Right renal pelvis (tissue), 4 donors: Measurements from ENCODE around the gene KIAA1586. TPM values are rescaled to one million over a fixed set of nuclear protein-coding genes. Genes with fewer than 3 reads are reported as not detected.
A peak's percentile ranks its signal among the peaks of the same experiment; 100 is the strongest.
"Not testable (repeated sequence)": the region's sequence is repeated elsewhere in the genome, so short reads cannot be mapped to it uniquely, and the experiment has no call there.

ENCODE experiments used
- DNase-seq, 4 donors: peaks; one replicate each; pipeline ENCODE4 v3.0.0-alpha.2; 2013; ENCODE audit warnings: low read depth in 4 of 4, low spot score in 3 of 4, missing footprints in 1 of 4
- polyA plus RNA-seq, 4 donors: library from polyadenylated mRNA; unstranded; fragments of 120-200 nt; gene quantifications; one replicate each; pipeline ENCODE4 v1.2.1, GENCODE V29; 2013; ENCODE audit not compliant: insufficient read length in 4 of 4

KIAA1586 gene, protein sequence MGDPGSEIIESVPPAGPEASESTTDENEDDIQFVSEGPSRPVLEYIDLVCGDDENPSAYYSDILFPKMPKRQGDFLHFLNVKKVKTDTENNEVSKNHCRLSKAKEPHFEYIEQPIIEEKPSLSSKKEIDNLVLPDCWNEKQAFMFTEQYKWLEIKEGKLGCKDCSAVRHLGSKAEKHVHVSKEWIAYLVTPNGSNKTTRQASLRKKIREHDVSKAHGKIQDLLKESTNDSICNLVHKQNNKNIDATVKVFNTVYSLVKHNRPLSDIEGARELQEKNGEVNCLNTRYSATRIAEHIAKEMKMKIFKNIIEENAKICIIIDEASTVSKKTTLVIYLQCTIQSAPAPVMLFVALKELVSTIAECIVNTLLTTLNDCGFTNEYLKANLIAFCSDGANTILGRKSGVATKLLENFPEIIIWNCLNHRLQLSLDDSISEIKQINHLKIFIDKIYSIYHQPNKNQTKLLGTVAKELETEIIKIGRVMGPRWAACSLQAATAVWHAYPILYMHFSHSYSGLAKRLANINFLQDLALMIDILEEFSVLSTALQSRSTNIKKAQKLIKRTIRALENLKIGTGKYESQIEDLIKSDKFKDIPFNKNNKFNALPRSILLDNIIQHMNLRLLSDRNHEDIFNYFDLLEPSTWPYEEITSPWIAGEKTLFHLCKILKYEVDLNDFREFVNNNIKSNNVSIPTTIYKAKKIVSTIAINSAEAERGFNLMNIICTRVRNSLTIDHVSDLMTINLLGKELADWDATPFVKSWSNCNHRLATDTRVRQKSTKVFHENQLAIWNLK
- 10 to 100 TPM; 20.4 to 29.0 (median 25.3) TPM for polyA plus RNA-seq

DNA sequence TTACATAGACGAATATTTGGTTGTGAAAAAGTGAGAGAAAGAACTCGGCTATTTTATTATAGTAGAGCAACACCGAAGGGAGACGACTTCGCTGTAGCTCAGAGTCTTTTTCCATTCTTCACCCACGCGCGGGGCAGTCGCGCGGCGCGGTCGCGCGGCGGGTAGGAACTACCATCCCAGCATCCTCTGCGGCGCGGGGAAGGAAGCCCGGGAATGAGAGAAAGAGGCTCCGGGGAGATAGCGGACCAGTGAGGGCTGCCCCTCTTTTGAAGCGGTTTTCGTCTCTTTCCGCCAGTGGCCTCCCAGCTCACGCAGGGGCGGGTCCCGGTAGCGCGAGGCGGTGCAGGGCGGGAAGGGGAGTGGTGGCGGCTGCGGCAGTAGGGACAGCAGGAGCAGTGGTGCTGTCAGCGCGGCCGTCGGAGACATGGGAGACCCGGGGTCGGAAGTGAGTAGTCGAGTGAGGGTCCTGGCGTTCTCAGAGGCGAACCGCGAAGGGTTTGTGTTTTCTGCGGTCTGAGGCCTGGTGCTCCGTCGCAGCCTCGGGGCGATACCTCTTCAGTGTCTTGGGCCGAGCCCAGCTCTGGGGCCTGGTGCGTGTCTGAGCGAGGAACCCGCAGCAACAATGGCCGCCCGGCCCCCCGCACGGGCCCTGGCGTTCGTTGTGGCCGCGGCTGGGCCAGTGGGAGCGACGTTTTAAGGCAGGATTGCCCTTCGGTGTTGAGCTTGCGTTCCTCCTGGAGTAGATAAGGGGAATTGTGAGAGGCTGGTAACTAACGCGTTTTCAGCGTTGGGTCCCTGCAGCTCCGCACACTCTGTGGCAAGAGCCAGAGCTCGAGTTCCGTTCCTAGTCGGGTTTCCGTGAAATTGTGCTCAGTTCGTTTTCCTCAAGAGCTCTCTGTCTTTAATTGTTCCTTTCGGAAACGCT, at the start of gene KIAA1586:
KIAA1586 (plus strand) TSS at position 362 of the 925 bp plus-strand sequence; CDS start at position 425, 63 bp downstream.
- DNase-seq, result peak; percentile 63 to 77 (median 74)

DNA sequence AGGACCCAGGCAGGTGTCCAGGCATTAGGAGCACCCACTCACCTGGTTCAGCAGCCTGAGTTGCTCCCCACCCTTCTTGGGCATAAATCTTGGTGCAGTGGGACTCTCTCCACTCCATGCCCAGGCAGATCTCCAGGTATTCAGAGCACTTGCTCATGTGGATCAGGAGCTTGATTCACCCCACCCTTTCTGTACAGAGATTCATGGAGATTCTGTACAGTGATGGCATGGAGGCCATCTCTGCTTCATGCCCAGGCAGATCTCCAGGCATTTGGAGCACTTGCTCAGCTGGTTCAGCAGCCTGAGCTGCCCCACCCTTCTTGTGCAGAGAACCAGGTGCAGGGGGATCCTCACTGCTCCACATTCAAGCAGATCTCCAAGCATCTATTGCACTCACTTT, 47.4 kb upstream of the KIAA1586 start:
- DNase-seq, result no peak

DNA sequence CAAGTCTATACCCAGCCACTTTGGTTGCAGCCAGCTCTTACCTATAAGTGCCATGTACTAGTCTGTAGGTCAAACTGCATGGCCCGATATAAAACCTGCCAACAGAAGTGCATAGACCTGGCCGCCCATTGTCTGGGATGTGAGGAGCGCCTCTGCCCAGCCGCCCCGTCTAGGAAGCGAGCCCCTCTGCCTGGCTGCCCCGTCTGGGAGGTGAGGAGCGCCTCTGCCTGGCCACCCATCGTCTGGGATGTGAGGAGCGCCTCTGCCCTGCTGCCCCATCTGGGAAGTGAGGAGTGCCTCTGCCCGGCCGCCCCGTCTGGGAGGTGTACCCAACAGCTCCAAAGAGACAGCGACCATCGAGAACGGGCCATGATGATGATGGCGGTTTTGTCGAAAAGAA, 46.7 kb upstream of the KIAA1586 start:
- not testable (repeated sequence) for DNase-seq

DNA sequence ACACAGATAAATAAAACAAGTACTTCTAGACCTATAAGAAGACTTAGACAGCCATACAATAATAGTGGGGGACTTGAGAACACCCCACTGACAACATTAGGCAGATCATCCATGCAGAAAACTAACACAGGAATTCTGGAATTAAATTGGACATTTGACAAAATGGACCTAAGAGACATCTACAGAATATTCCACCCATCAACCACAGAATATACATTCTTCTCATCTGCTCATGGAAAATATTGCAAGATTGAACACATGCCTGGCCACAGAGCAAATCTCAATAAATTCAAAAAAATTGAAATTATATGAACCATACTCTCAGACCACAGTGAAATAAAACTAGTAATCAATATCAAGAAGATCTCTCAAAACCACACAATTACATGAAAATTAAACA, 44.3 kb upstream of the KIAA1586 start:
- DNase-seq, result no peak

DNA sequence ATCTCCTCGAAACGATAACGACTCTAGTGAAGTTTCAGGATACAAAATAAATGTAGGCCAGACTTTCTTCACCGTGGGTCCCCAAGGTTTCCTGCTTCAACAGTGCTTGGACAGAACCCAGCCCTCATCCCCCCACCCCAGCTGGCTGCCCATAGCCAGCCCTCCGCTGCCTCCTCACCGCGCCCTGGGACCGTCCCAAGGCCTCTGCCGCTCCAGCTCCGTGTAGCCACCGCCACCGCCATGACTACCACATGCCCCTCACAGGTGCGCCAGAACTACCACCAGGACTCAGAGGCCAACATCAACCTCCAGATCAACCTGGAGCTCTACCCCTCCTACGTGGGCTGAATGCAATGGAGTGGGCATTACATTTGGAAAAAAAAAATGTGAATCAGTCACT, 42.2 kb upstream of the KIAA1586 start:
- no peak for DNase-seq

DNA sequence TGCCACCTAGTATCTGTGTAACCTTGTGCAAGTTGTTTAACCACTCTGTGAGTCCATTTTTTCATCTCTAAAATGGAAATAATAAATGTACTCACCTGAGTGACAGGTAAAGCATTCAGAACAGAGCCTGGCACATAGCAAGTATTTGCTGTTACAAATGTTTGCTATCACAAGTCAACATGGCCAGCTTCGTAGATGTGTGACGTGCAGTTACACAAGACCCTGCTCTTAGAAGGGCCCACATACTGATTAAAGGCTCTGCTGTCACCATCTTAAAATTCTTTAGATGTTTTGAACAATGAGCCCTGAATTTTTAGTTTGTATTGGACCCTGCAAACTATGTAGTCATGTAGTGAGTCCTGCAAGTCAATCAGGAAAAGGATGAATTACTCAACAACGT, 40.4 kb upstream of the KIAA1586 start:
- no peak for DNase-seq

DNA sequence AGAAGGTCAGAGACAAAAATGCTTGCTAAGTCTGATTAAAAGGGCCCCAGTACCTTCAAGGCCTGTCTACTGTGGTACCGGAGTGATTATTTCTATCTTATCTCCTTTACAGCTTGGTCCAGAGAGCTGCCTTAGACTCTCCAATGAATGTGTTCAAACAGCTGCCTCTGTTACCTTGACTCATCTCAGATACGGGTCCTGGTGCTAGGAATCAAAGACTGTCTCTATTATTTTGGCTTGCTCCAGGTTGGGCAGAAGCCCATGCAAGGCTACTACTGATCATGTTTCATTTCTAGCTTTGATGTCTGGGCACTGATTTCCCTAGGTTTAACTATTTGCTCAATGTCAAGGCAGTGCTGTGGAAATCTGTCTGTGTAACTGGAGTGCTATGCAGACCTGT, 38.4 kb upstream of the KIAA1586 start:
- DNase-seq, result not testable (repeated sequence)

DNA sequence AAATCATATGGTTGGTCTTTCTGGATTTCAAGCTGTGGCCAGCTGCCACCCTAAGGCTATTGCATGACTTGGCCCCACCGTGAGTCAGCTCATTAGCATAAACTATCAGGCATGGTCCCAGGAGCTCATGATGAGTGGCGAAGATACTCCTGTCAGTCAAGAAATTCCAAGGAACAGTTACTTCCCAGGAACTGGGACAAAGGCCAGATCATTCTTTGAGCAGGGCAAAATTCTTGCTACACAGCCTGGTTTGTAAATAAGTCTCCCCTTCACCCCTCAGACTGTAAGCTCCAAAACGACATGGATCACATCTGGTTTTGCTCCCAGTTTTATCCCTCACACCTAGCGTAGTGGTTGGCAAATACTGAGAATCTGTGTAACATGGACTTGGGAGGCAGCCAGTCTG, 33.0 kb upstream of the KIAA1586 start:
- DNase-seq, result no peak

DNA sequence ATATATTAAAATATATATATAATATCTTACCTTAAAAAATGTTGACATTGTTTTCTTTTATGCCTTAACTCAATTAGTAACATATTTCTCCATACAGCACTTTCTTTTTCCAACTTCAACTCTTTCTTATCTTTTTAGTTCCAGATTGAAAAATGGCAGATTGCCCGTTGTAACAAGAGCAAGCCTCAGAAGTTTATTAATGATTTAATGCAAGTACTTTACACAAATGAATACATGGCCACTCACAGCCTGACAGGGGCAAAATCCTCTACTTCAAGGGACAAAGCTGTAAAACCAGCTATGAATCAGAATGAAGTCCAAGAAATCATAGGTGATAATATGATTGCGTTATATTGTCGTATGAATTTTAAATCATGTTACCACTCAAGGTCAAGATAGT, 29.4 kb upstream of the KIAA1586 start:
- no peak for DNase-seq

DNA sequence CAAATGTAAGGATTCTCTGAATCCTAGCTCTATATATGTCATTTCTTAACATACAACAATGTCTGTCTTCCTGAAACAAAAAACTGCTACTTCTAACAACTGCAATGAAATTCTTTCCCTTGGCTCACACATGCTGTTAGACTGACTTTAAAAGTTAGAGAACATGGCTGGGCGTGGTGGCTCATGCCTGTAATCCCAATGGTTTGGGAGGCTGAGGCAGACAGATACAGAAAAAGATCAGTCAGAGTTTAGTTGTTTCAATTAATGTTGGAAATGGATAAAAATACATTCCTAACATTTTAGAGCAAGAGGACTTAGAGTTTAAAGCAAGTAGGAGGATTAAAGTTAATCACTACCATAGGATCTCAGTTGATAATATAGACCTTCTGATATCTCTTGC, 28.7 kb upstream of the KIAA1586 start:
- DNase-seq, result no peak

DNA sequence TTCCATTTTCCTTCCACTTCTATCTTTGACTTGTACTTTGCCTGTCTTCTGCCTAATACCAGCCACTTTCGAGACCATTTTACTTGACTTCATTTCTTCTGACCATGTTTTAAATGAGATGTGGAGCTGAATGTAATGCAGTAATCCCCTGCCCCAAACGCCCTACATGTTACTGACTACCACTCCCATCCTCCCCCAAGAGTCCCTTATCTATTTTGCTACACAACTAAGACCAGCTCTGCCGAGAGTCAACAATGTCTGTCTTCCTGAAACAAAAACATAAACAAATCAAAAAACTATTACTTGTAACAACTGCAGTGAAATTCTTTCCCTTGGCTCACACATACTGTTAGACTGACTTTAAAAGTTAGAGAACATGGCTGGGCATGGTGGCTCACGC, 27.1 kb upstream of the KIAA1586 start:
- DNase-seq, result no peak

DNA sequence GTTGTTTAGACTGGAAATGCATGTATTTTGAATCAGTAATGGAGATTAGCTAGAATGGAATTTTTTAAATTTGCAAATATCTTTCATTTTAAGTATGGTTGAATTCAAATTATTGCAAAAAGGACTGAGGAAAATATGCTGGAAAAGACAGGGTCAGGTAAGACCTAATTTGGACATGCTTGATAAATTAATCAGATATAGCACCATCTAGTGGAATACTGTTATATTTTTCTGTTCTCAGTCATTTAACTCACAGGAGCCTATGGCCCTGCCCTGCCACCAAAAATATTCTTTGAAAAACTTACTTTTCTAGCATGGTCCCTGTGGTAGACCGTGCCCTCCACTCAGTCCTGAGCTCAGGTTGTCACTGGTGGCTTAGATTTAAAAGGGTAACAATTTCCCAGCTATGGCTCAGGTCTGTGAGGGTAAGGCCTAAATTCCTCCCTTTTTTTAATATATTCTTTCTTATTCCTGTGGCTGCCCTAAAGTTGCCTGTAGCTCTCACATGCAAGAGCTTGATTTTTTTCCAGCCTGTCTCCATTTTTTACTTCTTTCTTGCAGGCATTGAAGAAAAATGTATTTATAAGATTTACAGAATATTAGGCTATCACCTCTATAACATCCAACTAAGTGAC, 25.3 kb upstream of the KIAA1586 start:
- DNase-seq, result no peak

DNA sequence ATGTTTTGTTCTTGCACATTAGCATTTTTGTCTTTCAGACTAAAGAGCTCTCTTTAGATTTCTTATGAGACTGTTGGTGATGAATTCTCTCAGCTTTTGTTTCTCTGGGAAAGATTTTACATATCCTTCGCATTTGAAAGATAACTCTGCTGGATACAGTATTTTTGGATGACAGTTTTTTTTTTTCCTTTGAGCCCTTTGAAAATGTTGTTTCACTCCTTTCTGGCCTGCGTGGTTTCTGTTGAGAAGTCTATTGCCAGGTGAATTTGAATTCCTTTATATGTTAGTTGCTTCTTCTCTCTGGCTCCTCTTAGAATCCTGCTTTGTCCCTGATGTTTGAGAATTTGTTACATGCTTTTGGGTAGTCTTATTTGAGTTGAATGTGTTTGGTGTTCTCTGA, 22.2 kb upstream of the KIAA1586 start:
- DNase-seq, result no peak

DNA sequence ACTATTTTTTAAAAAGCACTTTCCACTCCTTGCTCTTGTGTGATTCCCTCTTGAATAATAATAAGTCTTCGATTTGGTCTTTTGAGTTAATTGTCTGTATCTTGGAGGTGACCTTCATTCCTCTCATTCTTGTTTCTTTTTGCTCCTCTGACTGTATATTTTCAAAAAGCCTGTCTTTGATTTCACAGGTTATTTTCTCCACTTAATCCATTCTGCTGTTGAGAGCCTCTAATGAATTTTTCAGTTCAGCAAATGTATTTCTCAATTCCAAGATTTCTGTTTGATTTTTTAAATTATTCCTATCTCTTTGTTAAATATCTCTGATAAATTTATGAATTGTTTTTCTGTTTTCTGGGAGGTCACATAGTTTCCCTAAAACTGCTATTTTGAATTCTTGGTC, 21.7 kb upstream of the KIAA1586 start:
- DNase-seq, result no peak

DNA sequence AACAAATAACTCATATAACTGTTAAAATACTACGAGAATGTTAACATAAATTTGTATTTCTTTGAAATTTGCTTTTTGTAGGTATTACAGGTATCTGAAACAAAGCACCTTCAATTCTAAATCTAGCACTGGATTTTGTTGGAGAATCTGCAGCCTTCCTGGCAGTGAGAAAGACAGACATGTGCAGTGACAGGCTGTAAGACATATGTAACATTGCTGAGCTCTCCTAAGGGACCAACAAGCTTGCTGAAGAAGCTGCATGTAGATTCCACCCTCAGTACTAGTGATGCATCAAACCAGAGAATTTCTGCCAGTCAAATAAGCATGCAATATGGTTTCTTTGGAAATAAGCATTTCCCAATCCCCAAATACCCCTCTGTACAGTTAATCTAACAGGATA, 20.5 kb upstream of the KIAA1586 start:
- no peak for DNase-seq

DNA sequence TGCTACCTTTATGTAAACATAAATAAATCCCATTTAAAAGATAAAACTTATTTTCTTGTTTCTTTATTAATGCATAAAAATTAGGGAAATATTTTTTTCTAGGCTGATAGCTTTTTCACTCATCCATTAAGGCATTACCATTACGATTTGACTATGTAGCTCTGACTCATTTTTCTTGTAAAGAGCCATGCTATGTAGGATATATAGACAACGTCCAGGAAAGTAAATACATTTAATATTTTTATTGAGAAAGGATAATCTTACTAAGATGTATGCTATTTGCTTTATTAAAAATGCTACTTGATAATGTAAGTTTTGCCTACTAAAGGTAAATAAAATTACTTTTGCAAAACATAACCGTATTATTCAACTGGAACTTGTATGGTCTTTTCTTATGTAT, 19.2 kb upstream of the KIAA1586 start:
- DNase-seq, result no peak

DNA sequence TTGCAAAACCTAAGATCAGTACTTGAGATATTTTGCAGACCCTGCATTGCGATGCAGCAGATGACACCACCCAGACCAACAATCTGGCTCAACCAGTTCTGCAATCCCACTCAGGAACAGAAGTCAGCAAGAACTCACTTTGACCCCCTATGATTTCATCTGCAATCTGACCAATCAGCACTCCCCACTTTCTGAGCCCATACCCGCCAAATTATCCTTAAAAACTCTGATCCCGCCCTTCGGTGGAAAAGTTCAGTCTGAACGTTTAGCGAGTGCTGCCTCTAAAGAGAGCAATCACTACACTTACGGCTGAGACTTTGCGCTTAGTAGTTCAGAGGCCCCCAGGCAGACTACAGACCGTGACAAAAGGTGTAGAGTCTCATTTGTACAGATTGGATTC, 17.3 kb upstream of the KIAA1586 start:
- DNase-seq, result no peak

DNA sequence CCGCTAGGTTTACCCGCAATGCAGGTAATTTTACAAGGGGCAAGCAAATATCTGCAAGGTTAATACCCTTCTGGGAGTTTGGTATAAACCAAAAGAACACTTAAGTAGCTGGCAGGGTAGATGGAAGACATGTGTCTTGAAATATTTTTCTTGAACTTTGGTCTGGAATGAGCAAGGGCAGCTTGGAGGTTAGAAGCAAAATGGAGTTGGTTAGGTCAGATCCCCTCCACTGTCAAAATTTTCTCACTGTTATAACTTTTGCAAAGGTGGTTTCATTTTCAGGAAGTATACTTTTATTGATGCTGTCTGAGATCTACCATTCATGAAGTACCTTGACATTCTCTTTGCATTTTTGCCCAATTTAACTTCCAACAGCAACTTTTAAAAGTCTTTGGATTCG, 13.3 kb upstream of the KIAA1586 start:
- DNase-seq, result no peak

DNA sequence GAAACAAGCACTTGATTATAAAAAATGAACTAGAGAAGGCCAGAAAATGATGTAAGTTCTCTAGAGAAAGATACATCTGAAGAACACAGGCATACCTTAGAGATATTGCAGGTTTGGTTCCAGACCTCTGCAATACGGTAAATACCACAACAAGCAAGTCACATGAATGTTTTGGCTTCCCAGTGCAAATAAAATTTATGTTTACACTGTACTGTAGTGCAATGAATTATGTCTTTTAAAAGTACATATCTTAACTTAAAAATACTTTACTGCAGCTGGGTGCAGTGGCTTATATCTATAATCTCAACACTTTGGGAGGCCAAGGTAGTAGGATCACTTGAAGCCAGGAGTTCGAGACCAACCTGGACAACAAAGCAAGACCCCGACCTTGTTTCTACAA, 10.9 kb upstream of the KIAA1586 start:
- DNase-seq, result no peak

DNA sequence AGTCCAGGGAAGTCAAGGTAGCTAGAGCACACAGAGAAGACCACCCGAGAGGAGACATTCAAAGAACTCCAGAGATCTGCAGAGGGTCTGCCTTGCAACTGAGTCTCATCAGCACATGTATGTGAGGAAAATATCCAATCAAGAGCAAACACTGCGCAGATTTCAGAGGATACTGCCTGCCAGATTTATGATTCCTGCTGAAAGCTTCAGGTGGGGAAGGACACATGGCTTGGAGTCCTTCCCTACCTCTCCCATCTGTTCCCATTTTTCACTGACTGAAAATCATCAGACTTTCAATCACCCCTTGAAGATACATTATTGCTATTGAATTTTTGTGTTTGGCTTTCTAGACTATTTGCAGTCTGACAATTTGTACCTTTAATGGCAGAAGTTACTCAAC, 7.6 kb upstream of the KIAA1586 start:
- no peak for DNase-seq
